Measurements from ENCODE around the gene SPESP1.

- TF ChIP-seq POLR2A (IDR thresholded peaks at IDR 0.05) (no peak), CTCF (IDR thresholded peaks at IDR 0.05 in 8 of 11, conservative IDR thresholded peaks at IDR 0.05 in 3 of 11) (no peak), POLR2AphosphoS5 (IDR thresholded peaks at IDR 0.05) (no peak)
These were observed 56.8 kb downstream of the SPESP1 start for GRCh38 chr15:68987120-68987519.
